22Rv1 (cell line): ENCODE data around the gene HLA-E.
A peak's percentile ranks its signal among the peaks of the same experiment; 100 is the strongest.
"Not testable (repeated sequence)": the region's sequence is repeated elsewhere in the genome, so short reads cannot be mapped to it uniquely, and the experiment has no call there.

Source experiments
- H3K27ac ChIP-seq: fragments of 450-650 bp; 2 replicates; pipeline ENCODE4 v1.5.1; 2017
- CTCF ChIP-seq: fragments of 450-650 bp; IDR thresholded peaks from 2 replicates; pipeline ENCODE4 v1.5.1; 2017; ENCODE audit warnings: mild to moderate bottlenecking
- ZFX ChIP-seq: fragments of 450-650 bp; IDR thresholded peaks from 2 replicates; pipeline ENCODE4 v1.6.1; 2017; ENCODE audit warnings: antibody characterized with exemption, borderline replicate concordance

Gene HLA-E

GRCh38 chr6:30481965-30482644, 7.2 kb upstream of the HLA-E start:
- TF ChIP-seq CTCF = peak; percentile 80
- H3K27ac ChIP-seq = not testable (repeated sequence)

- no peak overlapping the region for H3K27ac ChIP-seq
- peak; percentile 64 for TF ChIP-seq CTCF
- no peak for TF ChIP-seq ZFX
These were observed 5.5 kb upstream of the HLA-E start for GRCh38 chr6:30483677-30484279.

GRCh38 chr6:30485236-30485635, 4.1 kb upstream of the HLA-E start:
- TF ChIP-seq CTCF (no peak), ZFX (no peak)
- no peak overlapping the region for H3K27ac ChIP-seq

- TF ChIP-seq CTCF = no peak
- TF ChIP-seq ZFX = no peak
- no peak overlapping the region for H3K27ac ChIP-seq
These were observed 1.4 kb upstream of the HLA-E start for GRCh38 chr6:30487926-30488325.

- H3K27ac ChIP-seq = peak overlapping the region; percentile 58; the same call in 1 of the 2 replicates
These were observed 620 bp upstream of the HLA-E start for GRCh38 chr6:30488697-30489080.

GRCh38 chr6:30490026-30490876, 942 bp downstream of the HLA-E start:
- H3K27ac ChIP-seq = peak overlapping the region; percentile 58
- TF ChIP-seq ZFX = no peak
- TF ChIP-seq CTCF = no peak

- not testable (repeated sequence) for H3K27ac ChIP-seq
These were observed 2.1 kb downstream of the HLA-E start for GRCh38 chr6:30491291-30491953.
